Activated CD4-positive, alpha-beta memory T cell treated with anti-CD3 and anti-CD28 coated beads, Interleukin-2, amount 10 ng/mL, durations not matched to agents 7 days and 5 days (primary cell): Measurements from ENCODE around the gene UGT1A9. TPM values are rescaled to one million over a fixed set of nuclear protein-coding genes. Genes with fewer than 3 reads are reported as not detected.

ENCODE experiments used
- CTCF ChIA-PET: fragments of 350-600 bp; sonication (Branson Sonifier 250); formaldehyde crosslinking; loops from one replicate; lab custom pipeline; 2021; ENCODE audit warnings: antibody characterized with exemption, inconsistent platforms; lab: Charles Lee
- POLR2A ChIA-PET: fragments of 350-600 bp; sonication (Branson Sonifier 250); formaldehyde crosslinking; loops from one replicate; lab custom pipeline; 2021; ENCODE audit warnings: antibody characterized with exemption; lab: Charles Lee
- DNase-seq: peaks from one replicate; pipeline ENCODE4 v3.0.0-alpha.2; 2020
- H3K27ac Mint-ChIP-seq: one replicate; pipeline ENCODE4 v1.8.0; 2021; ENCODE audit warnings: mild to moderate bottlenecking, mixed read lengths
- H3K27me3 Mint-ChIP-seq: one replicate; pipeline ENCODE4 v1.8.0; 2021; ENCODE audit warnings: mixed read lengths
- H3K36me3 Mint-ChIP-seq: one replicate; pipeline ENCODE4 v1.8.0; 2021; ENCODE audit warnings: low read depth, mixed read lengths
- H3K4me1 Mint-ChIP-seq: one replicate; pipeline ENCODE4 v1.8.0; 2021; ENCODE audit warnings: mixed read lengths
- H3K4me3 Mint-ChIP-seq: one replicate; pipeline ENCODE4 v1.8.0; 2021; ENCODE audit warnings: mild to moderate bottlenecking, mixed read lengths
- H3K9me3 Mint-ChIP-seq: one replicate; pipeline ENCODE4 v1.8.0; 2021; ENCODE audit warnings: mixed read lengths
- total RNA-seq, 2 experiments: library from RNA; stranded (reverse); gene quantifications; one replicate each; pipeline ENCODE4 v1.2.3, GENCODE V29; 2021

UGT1A9 gene
- total RNA-seq, 2 experiments from 2014 or later = not detected

- H3K4me3 Mint-ChIP-seq = no peak overlapping the region
- POLR2A ChIA-PET = no interaction called here
- peaks cover 3% of the 10 kb centered on the region for H3K4me1 Mint-ChIP-seq
- H3K9me3 Mint-ChIP-seq = no peaks in the 10 kb centered on the region
- H3K36me3 Mint-ChIP-seq = no peaks in the 10 kb centered on the region
- H3K27ac Mint-ChIP-seq = no peak overlapping the region
- peaks cover 40% of the 10 kb centered on the region for H3K27me3 Mint-ChIP-seq
- CTCF ChIA-PET = no interaction called here
- DNase-seq = no peak
These were observed 13.1 kb upstream of the UGT1A9 start for GRCh38 chr2:233658610-233659009.

GRCh38 chr2:233663911-233664310 lies 7.8 kb upstream of the UGT1A9 start:
- ChIA-PET POLR2A (no interaction called here), CTCF (no interaction called here)
- H3K4me1 Mint-ChIP-seq = no peaks in the 10 kb centered on the region
- H3K36me3 Mint-ChIP-seq = no peaks in the 10 kb centered on the region
- H3K4me3 Mint-ChIP-seq = no peak overlapping the region
- no peak for DNase-seq
- no peaks in the 10 kb centered on the region for H3K9me3 Mint-ChIP-seq
- no peak overlapping the region for H3K27ac Mint-ChIP-seq
- H3K27me3 Mint-ChIP-seq = peaks cover 33% of the 10 kb centered on the region

GRCh38 chr2:233668605-233669260 lies 3.0 kb upstream of the UGT1A9 start:
- Mint-ChIP-seq H3K4me1 (no peaks in the 10 kb centered on the region), H3K27me3 (peaks cover 22% of the 10 kb centered on the region), H3K9me3 (no peaks in the 10 kb centered on the region), H3K36me3 (no peaks in the 10 kb centered on the region), H3K4me3 (no peak overlapping the region), H3K27ac (no peak overlapping the region)
- CTCF ChIA-PET = no interaction called here
- POLR2A ChIA-PET = no interaction called here
- no peak for DNase-seq

GRCh38 chr2:233672886-233673285 lies 1.2 kb downstream of the UGT1A9 start:
- H3K9me3 Mint-ChIP-seq = no peaks in the 10 kb centered on the region
- ChIA-PET CTCF (no interaction called here), POLR2A (no interaction called here)
- no peak for DNase-seq
- H3K4me1 Mint-ChIP-seq = no peaks in the 10 kb centered on the region
- no peak overlapping the region for H3K4me3 Mint-ChIP-seq
- H3K36me3 Mint-ChIP-seq = no peaks in the 10 kb centered on the region
- H3K27me3 Mint-ChIP-seq = peaks cover 37% of the 10 kb centered on the region
- H3K27ac Mint-ChIP-seq = no peak overlapping the region

GRCh38 chr2:233673896-233674295 lies 2.2 kb downstream of the UGT1A9 start:
- CTCF ChIA-PET = no interaction called here
- Mint-ChIP-seq H3K27ac (no peak overlapping the region), H3K4me3 (no peak overlapping the region), H3K27me3 (peaks cover 36% of the 10 kb centered on the region), H3K9me3 (no peaks in the 10 kb centered on the region), H3K36me3 (no peaks in the 10 kb centered on the region), H3K4me1 (no peaks in the 10 kb centered on the region)
- DNase-seq = no peak
- POLR2A ChIA-PET = no interaction called here

GRCh38 chr2:233674314-233674713 lies 2.6 kb downstream of the UGT1A9 start:
- CTCF ChIA-PET = no interaction called here

GRCh38 chr2:233674995-233675394 lies 3.3 kb downstream of the UGT1A9 start:
- Mint-ChIP-seq H3K4me3 (no peak overlapping the region), H3K27me3 (peaks cover 43% of the 10 kb centered on the region), H3K36me3 (no peaks in the 10 kb centered on the region), H3K9me3 (no peaks in the 10 kb centered on the region), H3K4me1 (no peaks in the 10 kb centered on the region), H3K27ac (no peak overlapping the region)
- DNase-seq = no peak
- POLR2A ChIA-PET = no interaction called here
- CTCF ChIA-PET = no interaction called here

More at GRCh38 chr2:233674314-233674713, 2.6 kb downstream of the UGT1A9 start:
- H3K36me3 Mint-ChIP-seq = no peaks in the 10 kb centered on the region
- H3K9me3 Mint-ChIP-seq = no peaks in the 10 kb centered on the region
- no peak for DNase-seq
- peaks cover 36% of the 10 kb centered on the region for H3K27me3 Mint-ChIP-seq
- no peaks in the 10 kb centered on the region for H3K4me1 Mint-ChIP-seq
- no peak overlapping the region for H3K4me3 Mint-ChIP-seq
- POLR2A ChIA-PET = no interaction called here
- H3K27ac Mint-ChIP-seq = no peak overlapping the region

GRCh38 chr2:233676046-233676445 lies 4.3 kb downstream of the UGT1A9 start:
- Mint-ChIP-seq H3K4me3 (no peak overlapping the region), H3K27ac (no peak overlapping the region), H3K36me3 (no peaks in the 10 kb centered on the region), H3K27me3 (peaks cover 38% of the 10 kb centered on the region), H3K4me1 (no peaks in the 10 kb centered on the region), H3K9me3 (no peaks in the 10 kb centered on the region)
- CTCF ChIA-PET = no interaction called here
- POLR2A ChIA-PET = no interaction called here
- DNase-seq = no peak

GRCh38 chr2:233679196-233679595 lies 7.5 kb downstream of the UGT1A9 start:
- POLR2A ChIA-PET = no interaction called here
- Mint-ChIP-seq H3K27me3 (peaks cover 26% of the 10 kb centered on the region), H3K27ac (no peak overlapping the region), H3K4me1 (no peaks in the 10 kb centered on the region), H3K4me3 (no peak overlapping the region), H3K9me3 (no peaks in the 10 kb centered on the region), H3K36me3 (no peaks in the 10 kb centered on the region)
- no peak for DNase-seq
- CTCF ChIA-PET = no interaction called here

GRCh38 chr2:233680361-233681045 lies 8.8 kb downstream of the UGT1A9 start:
- CTCF ChIA-PET = no interaction called here
- H3K9me3 Mint-ChIP-seq = no peaks in the 10 kb centered on the region
- no peaks in the 10 kb centered on the region for H3K4me1 Mint-ChIP-seq
- H3K27me3 Mint-ChIP-seq = peaks cover 24% of the 10 kb centered on the region
- no peaks in the 10 kb centered on the region for H3K36me3 Mint-ChIP-seq
- POLR2A ChIA-PET = no interaction called here
- no peak overlapping the region for H3K4me3 Mint-ChIP-seq
- no peak for DNase-seq
- H3K27ac Mint-ChIP-seq = no peak overlapping the region

GRCh38 chr2:233681521-233682099 lies 9.9 kb downstream of the UGT1A9 start, which contains the start of gene UGT1A7:
Gene UGT1A7 (plus strand): TSS chr2:233681901. CDS start chr2:233681938, 37 bp downstream.
- Mint-ChIP-seq H3K9me3 (no peaks in the 10 kb centered on the region), H3K27me3 (peaks cover 22% of the 10 kb centered on the region), H3K4me3 (no peak within 1 kb of the TSS), H3K4me1 (no peaks in the 10 kb centered on the region), H3K36me3 (no peaks in the 10 kb centered on the region), H3K27ac (no peak within 1 kb of the TSS)
- ChIA-PET POLR2A (no interaction called here), CTCF (no interaction called here)
- no peak for DNase-seq

- Mint-ChIP-seq H3K4me3 (no peak overlapping the region), H3K4me1 (no peaks in the 10 kb centered on the region), H3K27me3 (peaks cover 15% of the 10 kb centered on the region), H3K27ac (no peak overlapping the region), H3K9me3 (no peaks in the 10 kb centered on the region), H3K36me3 (no peaks in the 10 kb centered on the region)
- CTCF ChIA-PET = no interaction called here
- DNase-seq = no peak
- POLR2A ChIA-PET = no interaction called here
These were observed 12.9 kb downstream of the UGT1A9 start for GRCh38 chr2:233684640-233685039.

GRCh38 chr2:233686928-233687327 lies 15.2 kb downstream of the UGT1A9 start:
- H3K27me3 Mint-ChIP-seq = peaks cover 13% of the 10 kb centered on the region
- H3K27ac Mint-ChIP-seq = no peak overlapping the region
- no peak overlapping the region for H3K4me3 Mint-ChIP-seq
- no peaks in the 10 kb centered on the region for H3K36me3 Mint-ChIP-seq
- ChIA-PET POLR2A (no interaction called here), CTCF (no interaction called here)
- no peaks in the 10 kb centered on the region for H3K9me3 Mint-ChIP-seq
- no peak for DNase-seq
- H3K4me1 Mint-ChIP-seq = no peaks in the 10 kb centered on the region
